ENCODE results near the gene NAA80. TPM values are rescaled to one million over a fixed set of nuclear protein-coding genes. Genes with fewer than 3 reads are reported as not detected.

NAA80 gene
- total and polyA plus RNA-seq, 4 donors: 4.8 to 16.6 (median 12.1) TPM

DNA sequence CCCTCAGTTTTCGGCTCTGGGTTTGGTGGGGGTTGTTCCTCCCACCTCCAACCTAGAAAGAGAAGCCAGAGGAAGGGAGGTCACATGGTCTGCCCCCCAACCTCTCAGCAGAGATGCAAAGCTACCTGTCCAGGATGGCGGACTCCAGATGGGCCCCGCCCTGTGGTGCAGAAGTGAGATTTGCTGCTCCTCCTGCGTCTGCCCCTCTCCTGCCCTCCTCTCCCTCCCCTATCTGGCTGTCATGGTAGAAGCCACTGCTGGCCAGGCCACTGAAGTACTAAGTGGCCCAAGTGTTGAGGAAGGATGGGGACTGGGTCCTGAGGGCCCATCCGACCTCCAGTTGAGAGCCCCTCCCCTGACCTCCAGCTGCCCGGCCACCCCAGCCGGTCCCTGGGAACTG, 32.4 kb downstream of the NAA80 start:
- WGBS, 2 donors: 52 to 63% methylated on average over 7 of the region's 7 CpGs
- peak overlapping the region in 1 of 2 donors; percentile 47 for H3K9ac ChIP-seq (ENCODE audit: insufficient read depth in 1 of 2, low read length in 2 of 2)
- TF ChIP-seq, protein P1, sequence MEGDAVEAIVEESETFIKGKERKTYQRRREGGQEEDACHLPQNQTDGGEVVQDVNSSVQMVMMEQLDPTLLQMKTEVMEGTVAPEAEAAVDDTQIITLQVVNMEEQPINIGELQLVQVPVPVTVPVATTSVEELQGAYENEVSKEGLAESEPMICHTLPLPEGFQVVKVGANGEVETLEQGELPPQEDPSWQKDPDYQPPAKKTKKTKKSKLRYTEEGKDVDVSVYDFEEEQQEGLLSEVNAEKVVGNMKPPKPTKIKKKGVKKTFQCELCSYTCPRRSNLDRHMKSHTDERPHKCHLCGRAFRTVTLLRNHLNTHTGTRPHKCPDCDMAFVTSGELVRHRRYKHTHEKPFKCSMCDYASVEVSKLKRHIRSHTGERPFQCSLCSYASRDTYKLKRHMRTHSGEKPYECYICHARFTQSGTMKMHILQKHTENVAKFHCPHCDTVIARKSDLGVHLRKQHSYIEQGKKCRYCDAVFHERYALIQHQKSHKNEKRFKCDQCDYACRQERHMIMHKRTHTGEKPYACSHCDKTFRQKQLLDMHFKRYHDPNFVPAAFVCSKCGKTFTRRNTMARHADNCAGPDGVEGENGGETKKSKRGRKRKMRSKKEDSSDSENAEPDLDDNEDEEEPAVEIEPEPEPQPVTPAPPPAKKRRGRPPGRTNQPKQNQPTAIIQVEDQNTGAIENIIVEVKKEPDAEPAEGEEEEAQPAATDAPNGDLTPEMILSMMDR (IDR thresholded peaks at IDR 0.05; ENCODE audit: control extremely low read depth, extremely low read depth): no peak
- H3K36me3 ChIP-seq (ENCODE audit: control insufficient read depth in 4 of 4, insufficient read depth in 4 of 4, low read length in 4 of 4): peaks cover 0 to 1% (median 0%) of the 10 kb centered on the region in 4 donors
- H3K4me1 ChIP-seq (ENCODE audit: control insufficient read depth in 5 of 5, insufficient read depth in 5 of 5, low read length in 5 of 5): peaks cover 0 to 68% (median 28%) of the 10 kb centered on the region in 5 donors
- H3K27me3 ChIP-seq (ENCODE audit: control insufficient read depth in 3 of 3, insufficient read depth in 3 of 3, low read length in 2 of 3): no peaks in the 10 kb centered on the region
- ATAC-seq (ENCODE audit: insufficient read depth, low FRiP score) (no peak), DNase-seq (peak in 1 of 3 donors; percentile 16)
- no peaks in the 10 kb centered on the region for H3K9me3 ChIP-seq (ENCODE audit: control insufficient read depth in 4 of 4, insufficient read depth in 3 of 4, low read length in 3 of 4)
- H3K4me3 ChIP-seq: no peak overlapping the region
- peak overlapping the region; percentile 91 to 93 for H3K27ac ChIP-seq (ENCODE audit: low read depth in 1 of 2, low read length in 1 of 2)

DNA sequence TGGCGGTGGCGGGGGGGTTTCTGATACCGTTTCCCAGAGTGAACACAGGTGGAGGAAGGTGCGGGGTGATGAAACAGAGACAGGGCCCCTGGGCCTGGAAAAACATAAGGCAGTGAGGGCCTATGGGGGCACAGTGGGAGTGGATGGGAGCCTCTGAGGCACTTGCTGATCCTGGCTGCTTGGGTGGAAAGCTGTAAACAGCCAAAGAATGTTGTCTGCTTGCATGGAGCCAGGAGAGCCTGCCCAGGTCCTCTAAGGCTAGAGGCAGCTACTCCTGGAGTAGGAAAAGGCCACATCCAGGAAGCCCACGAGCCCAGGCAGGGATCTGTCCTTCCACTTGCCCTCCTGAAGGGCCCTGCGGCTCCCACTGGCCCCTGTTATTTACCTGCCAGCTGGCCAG, 33.2 kb downstream of the NAA80 start:
- ATAC-seq (ENCODE audit: insufficient read depth, low FRiP score): no peak
- H3K4me3 ChIP-seq: no peak overlapping the region
- peak overlapping the region; percentile 91 to 93 for H3K27ac ChIP-seq (ENCODE audit: low read depth in 1 of 2, low read length in 1 of 2)
- H3K4me1 ChIP-seq (ENCODE audit: control insufficient read depth in 5 of 5, insufficient read depth in 5 of 5, low read length in 5 of 5): peaks cover 0 to 74% (median 30%) of the 10 kb centered on the region in 5 donors
- TF ChIP-seq, protein P1 (IDR thresholded peaks at IDR 0.05; ENCODE audit: control extremely low read depth, extremely low read depth): no peak
- no peaks in the 10 kb centered on the region for H3K9me3 ChIP-seq (ENCODE audit: control insufficient read depth in 4 of 4, insufficient read depth in 3 of 4, low read length in 3 of 4)
- H3K36me3 ChIP-seq (ENCODE audit: control insufficient read depth in 4 of 4, insufficient read depth in 4 of 4, low read length in 4 of 4): no peaks in the 10 kb centered on the region
- peak overlapping the region in 1 of 2 donors; percentile 32 for H3K9ac ChIP-seq (ENCODE audit: insufficient read depth in 1 of 2, low read length in 2 of 2)
- WGBS, 2 donors: 76% methylated on average over 6 of the region's 6 CpGs
- peak in 1 of 3 donors; percentile 14 for DNase-seq
- no peaks in the 10 kb centered on the region for H3K27me3 ChIP-seq (ENCODE audit: control insufficient read depth in 3 of 3, insufficient read depth in 3 of 3, low read length in 2 of 3)

DNA sequence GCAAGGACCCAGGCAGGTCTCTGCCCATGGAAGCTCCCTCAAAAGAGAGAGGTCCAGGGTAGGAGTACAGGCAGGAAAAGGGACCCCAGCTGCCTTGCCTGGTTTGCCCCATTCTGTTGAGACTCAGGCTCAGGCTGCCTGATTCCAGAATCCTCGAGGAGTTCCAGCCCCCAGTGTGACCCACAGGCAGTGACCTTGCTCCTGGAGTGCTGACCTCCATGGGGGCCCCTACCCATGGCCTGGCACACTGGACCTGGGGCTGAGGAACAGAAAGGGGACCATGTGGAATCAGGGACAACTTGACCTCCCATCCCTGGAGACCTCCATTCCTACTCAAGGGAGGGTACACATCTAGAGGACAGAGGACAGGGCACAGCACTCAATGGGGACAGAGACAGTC, 33.6 kb downstream of the NAA80 start:
- ATAC-seq (ENCODE audit: insufficient read depth, low FRiP score): no peak
- H3K9ac ChIP-seq (ENCODE audit: insufficient read depth in 1 of 2, low read length in 2 of 2): peak overlapping the region; percentile 57 to 81
- H3K9me3 ChIP-seq (ENCODE audit: control insufficient read depth in 4 of 4, insufficient read depth in 3 of 4, low read length in 3 of 4): no peaks in the 10 kb centered on the region
- peaks cover 0 to 77% (median 34%) of the 10 kb centered on the region in 5 donors for H3K4me1 ChIP-seq (ENCODE audit: control insufficient read depth in 5 of 5, insufficient read depth in 5 of 5, low read length in 5 of 5)
- H3K27ac ChIP-seq (ENCODE audit: low read depth in 1 of 2, low read length in 1 of 2): peak overlapping the region; percentile 55 to 91
- 63 to 95% methylated on average over 1 of the region's 1 CpG for WGBS, 2 donors
- DNase-seq: peak in 1 of 3 donors; percentile 12
- no peaks in the 10 kb centered on the region for H3K27me3 ChIP-seq (ENCODE audit: control insufficient read depth in 3 of 3, insufficient read depth in 3 of 3, low read length in 2 of 3)
- TF ChIP-seq, protein P1 (IDR thresholded peaks at IDR 0.05; ENCODE audit: control extremely low read depth, extremely low read depth): no peak
- no peaks in the 10 kb centered on the region for H3K36me3 ChIP-seq (ENCODE audit: control insufficient read depth in 4 of 4, insufficient read depth in 4 of 4, low read length in 4 of 4)
- no peak overlapping the region for H3K4me3 ChIP-seq

DNA sequence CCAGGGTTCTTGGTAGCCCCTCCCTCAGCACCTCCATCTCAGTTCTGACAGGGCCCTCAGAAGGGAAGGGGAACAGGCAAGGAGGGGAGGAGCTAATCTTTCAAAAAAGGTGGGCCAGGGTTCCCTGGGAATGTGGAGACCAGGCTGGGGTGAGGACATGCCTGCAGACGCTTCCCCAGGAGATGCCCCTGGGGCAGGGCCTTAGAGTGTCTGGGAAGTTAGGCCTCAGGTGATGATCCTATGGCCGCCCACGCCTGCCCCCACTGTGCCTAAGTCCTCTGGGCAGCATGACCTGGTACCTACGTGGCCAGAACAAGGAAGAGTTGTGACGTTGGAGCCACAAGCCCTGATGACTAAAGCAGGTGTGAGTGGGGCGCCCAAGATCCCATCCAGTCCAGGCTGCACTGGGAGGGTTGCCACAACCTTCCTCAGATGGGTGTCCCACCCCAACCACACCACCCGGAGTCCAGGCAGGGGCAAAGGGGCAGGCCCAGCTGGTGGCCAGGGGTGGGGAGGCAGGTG, 34.2 kb downstream of the NAA80 start:
- Histone ChIP-seq H3K9ac (ENCODE audit: insufficient read depth in 1 of 2, low read length in 2 of 2) (peak overlapping the region; percentile 57 to 81), H3K9me3 (ENCODE audit: control insufficient read depth in 4 of 4, insufficient read depth in 3 of 4, low read length in 3 of 4) (no peaks in the 10 kb centered on the region), H3K36me3 (ENCODE audit: control insufficient read depth in 4 of 4, insufficient read depth in 4 of 4, low read length in 4 of 4) (no peaks in the 10 kb centered on the region), H3K27ac (ENCODE audit: low read depth in 1 of 2, low read length in 1 of 2) (peak overlapping the region; percentile 55 to 91), H3K4me1 (ENCODE audit: control insufficient read depth in 5 of 5, insufficient read depth in 5 of 5, low read length in 5 of 5) (peaks cover 0 to 73% (median 34%) of the 10 kb centered on the region in 5 donors), H3K27me3 (ENCODE audit: control insufficient read depth in 3 of 3, insufficient read depth in 3 of 3, low read length in 2 of 3) (no peaks in the 10 kb centered on the region), H3K4me3 (no peak overlapping the region)
- DNase-seq (peak in 1 of 3 donors; percentile 27), ATAC-seq (ENCODE audit: insufficient read depth, low FRiP score) (no peak)
- TF ChIP-seq, protein P1 (IDR thresholded peaks at IDR 0.05; ENCODE audit: control extremely low read depth, extremely low read depth): no peak
- 63 to 70% methylated on average over 7 of the region's 7 CpGs for WGBS, 2 donors
